GM21447 (cell line): ENCODE data around the gene NGF.

ENCODE experiments used
- ATAC-seq: cut with Tn5 transposase; IDR thresholded peaks from one replicate; pipeline ENCODE4 v1.9.1; 2021; ENCODE audit not compliant: unreplicated experiment

Gene NGF

DNA sequence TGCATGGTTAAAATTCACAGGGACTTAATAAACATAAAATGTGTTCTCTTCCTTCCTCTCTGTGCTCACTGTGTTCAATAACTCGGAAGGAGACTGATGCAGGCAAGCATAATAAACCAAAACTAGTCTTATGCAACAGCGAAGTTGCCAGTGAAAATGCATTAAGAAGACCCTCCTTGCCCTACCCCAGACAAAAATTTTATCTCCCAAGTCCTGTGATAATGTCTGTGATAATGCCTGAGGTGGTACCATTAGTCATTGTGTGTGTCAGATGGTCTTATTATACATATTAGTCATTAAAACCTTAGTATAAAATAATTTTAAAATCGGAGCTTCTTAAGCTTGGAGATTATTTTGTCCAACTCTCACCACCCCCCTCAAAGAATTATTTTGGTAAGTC, 97.8 kb downstream of the NGF start:
- ATAC-seq: no peak

DNA sequence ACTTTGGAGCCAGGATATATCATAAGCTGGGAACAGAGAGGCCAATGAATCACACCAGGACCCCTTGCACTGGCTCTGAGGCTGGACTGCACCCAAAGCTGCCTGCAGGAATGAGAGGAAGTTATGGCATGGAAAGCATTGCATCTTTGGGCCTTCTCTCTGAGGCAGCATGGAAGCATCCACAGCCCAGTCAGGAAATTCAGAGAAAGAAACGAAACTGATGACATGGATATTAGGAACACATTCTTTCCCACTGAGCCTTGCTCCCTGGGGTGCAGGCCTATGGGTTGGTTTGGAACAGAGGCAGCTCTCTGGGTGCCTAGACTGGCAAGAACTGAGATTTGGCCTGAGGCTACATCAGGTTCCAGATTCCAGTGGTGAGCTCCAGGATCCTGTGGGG, 98.6 kb downstream of the NGF start:
- no peak for ATAC-seq

DNA sequence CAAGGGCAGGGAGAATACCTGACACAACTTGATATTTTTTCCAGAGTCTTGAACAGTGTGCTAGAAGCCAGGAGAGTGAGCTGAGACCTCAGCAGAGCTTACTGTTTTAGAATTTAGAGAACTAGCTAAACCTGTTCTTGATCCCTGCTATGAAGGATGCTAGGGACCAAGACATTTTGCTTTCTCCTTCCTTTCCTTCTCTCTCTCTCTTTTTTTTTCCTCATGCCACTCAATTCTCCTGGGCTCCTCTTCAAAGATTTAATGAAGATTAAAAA, 99.0 kb downstream of the NGF start:
- ATAC-seq: no peak

DNA sequence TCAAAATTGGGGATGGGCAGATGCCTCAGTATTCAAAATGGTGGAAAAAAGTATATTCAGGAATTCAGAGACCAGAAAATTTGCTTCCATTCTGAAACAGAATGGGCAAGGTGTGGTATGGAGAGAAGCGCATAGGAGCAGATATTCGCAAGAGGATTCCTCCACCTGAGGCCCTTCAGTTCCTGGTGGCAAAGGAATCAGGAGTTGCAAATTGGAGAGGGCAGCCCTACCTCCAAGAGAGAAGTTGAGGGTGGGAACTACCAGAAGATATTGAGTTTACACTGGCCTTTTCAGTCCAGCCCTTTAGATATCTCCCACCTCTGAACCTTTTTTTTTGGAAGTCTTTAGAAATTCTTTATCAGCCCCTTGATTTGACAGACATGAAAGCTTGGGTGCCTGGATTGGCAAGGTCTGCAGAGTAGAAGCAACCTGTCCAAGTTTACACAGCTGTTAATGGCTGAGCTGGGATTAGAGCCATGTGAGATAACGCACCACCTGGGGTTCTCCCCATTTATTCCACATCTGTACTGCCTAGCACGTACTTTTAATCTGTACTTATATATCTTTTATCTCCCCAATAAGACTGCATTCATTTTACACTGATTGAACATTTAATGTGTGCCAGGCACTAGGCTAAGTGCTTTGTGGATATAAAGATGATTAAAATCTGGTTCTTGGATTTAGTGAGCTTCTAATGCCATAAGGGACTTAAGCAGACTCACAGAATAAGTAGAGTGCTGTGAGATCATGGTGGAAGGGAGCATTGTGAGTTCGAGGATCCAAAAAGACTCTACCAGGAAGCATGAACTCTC, 99.5 kb downstream of the NGF start:
- ATAC-seq: no peak

DNA sequence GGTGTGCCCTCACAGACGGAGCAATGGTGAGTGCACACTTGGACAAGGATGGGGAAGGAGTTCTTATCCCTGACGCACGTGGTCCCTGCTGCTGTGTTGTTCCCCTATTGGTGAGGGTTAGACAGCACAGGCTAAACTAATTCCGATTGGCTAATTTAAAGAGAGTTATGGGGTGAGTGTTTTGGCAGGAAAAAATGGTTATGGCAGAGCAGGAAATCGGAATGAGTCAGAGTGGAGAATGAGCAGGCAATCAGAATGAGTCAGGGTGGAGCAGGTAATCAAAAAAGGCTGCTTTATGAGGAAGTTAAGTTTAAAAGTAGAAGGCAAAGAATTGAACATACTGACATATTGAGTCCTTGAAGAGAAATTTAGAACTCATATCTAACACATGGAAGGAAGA, 100.5 kb downstream of the NGF start:
- ATAC-seq: no peak

DNA sequence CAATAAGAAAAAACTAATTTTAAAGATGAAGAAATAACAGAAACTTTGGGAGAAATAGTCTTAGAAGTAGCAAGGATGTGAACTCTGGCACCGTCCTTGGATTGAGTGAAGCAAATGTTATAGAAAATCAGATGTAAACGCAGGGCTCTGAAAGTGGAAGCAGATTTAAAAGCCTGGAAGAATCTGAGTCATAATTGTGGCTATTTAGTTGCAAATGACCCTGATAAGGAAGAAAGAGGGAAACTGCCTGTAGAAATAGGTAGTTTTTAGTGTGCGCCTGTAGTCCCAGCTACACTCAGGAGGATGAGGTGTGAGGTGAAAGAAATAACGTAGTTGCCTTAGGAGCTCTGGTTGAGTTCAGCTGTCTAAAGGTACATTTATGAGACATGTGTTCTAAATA, 101.0 kb downstream of the NGF start:
- no peak for ATAC-seq
